Activated naive CD8-positive, alpha-beta T cell treated with anti-CD3 and anti-CD28 coated beads for 36 hours (primary cell): ENCODE data around the gene PCSK7. TPM values are rescaled to one million over a fixed set of nuclear protein-coding genes. Genes with fewer than 3 reads are reported as not detected.
"Not testable (repeated sequence)": the region's sequence is repeated elsewhere in the genome, so short reads cannot be mapped to it uniquely, and the experiment has no call there.

Experiments used
- DNase-seq: peaks from one replicate; pipeline ENCODE4 v3.0.0; 2021
- H3K27ac Mint-ChIP-seq: one replicate; pipeline ENCODE4 v1.8.0; 2022; ENCODE audit warnings: mild to moderate bottlenecking, moderate library complexity, mixed read lengths
- H3K27me3 Mint-ChIP-seq: one replicate; pipeline ENCODE4 v1.8.0; 2022; ENCODE audit warnings: mild to moderate bottlenecking, mixed read lengths
- H3K36me3 Mint-ChIP-seq: one replicate; pipeline ENCODE4 v1.8.0; 2021; ENCODE audit warnings: mild to moderate bottlenecking, mixed read lengths
- H3K4me1 Mint-ChIP-seq: one replicate; pipeline ENCODE4 v1.8.0; 2021; ENCODE audit warnings: mixed read lengths
- H3K4me3 Mint-ChIP-seq: one replicate; pipeline ENCODE4 v1.8.0; 2022; ENCODE audit warnings: mild to moderate bottlenecking, moderate library complexity, mixed read lengths
- H3K9me3 Mint-ChIP-seq: one replicate; pipeline ENCODE4 v1.8.0; 2022; ENCODE audit warnings: mixed read lengths
- total RNA-seq, 2 experiments: library from RNA; stranded (reverse); gene quantifications; one replicate each; pipeline ENCODE4 v1.2.3, GENCODE V29; 2021

The PCSK7 gene
- total RNA-seq, 2 experiments from 2014 or later: 85.0 to 85.9 TPM

DNA sequence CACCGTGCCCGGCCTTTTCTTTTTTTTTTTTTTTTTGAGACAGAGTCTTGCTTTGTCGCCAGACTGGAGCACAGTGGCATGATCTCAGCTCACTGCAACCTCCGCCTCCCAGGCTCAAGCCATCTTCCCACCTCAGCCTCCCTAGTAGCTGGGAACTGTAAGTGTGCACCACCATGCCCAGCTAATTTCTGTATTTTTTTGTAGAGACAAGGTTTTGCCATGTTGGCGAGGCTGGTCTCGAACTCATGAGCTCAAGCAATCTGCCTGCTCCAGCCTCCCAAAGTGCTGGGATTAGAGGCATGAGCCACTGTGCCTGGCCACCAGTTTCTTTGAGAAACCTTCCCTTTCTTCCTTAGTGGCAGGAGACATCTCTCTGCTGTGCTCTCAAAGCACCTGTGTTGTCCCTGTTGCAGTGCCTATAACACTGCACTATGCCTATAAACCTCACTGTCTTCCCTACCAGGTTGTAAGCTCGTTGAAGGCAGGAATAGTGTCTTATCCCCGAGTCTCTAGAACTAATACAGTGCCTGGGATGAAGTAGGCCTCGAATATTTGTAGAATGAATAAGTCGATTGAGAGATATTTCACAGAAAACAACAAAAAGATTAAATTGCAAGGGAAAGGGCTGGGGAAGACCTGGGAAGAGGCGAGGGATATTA is 19.0 kb downstream of the PCSK7 start:
- H3K9me3 Mint-ChIP-seq: no peaks in the 10 kb centered on the region
- DNase-seq: no peak
- H3K4me3 Mint-ChIP-seq: no peak overlapping the region
- peaks cover 25% of the 10 kb centered on the region for H3K36me3 Mint-ChIP-seq
- H3K27ac Mint-ChIP-seq: no peak overlapping the region
- H3K27me3 Mint-ChIP-seq: no peaks in the 10 kb centered on the region
- H3K4me1 Mint-ChIP-seq: no peaks in the 10 kb centered on the region

- H3K4me3 Mint-ChIP-seq: no peak overlapping the region
- H3K27ac Mint-ChIP-seq: no peak overlapping the region
- H3K4me1 Mint-ChIP-seq: no peaks in the 10 kb centered on the region
- H3K36me3 Mint-ChIP-seq: peaks cover 23% of the 10 kb centered on the region
- H3K27me3 Mint-ChIP-seq: no peaks in the 10 kb centered on the region
- no peaks in the 10 kb centered on the region for H3K9me3 Mint-ChIP-seq
- DNase-seq: no peak
Measured at GRCh38 chr11:117210620-117211019, 21.3 kb downstream of the PCSK7 start.

- not testable (repeated sequence) for H3K9me3 Mint-ChIP-seq
Measured at GRCh38 chr11:117209351-117210125, 22.3 kb downstream of the PCSK7 start.

GRCh38 chr11:117208710-117209109 is 23.2 kb downstream of the PCSK7 start:
- not testable (repeated sequence) for H3K9me3 Mint-ChIP-seq, DNase-seq, H3K27ac Mint-ChIP-seq, H3K4me1 Mint-ChIP-seq, H3K27me3 Mint-ChIP-seq, H3K4me3 Mint-ChIP-seq
- peaks cover 18% of the 10 kb centered on the region for H3K36me3 Mint-ChIP-seq

More at GRCh38 chr11:117209351-117210125, 22.3 kb downstream of the PCSK7 start:
- H3K4me3 Mint-ChIP-seq, H3K4me1 Mint-ChIP-seq, H3K27ac Mint-ChIP-seq, H3K27me3 Mint-ChIP-seq, DNase-seq: not testable (repeated sequence)
- H3K36me3 Mint-ChIP-seq: peaks cover 23% of the 10 kb centered on the region

DNA sequence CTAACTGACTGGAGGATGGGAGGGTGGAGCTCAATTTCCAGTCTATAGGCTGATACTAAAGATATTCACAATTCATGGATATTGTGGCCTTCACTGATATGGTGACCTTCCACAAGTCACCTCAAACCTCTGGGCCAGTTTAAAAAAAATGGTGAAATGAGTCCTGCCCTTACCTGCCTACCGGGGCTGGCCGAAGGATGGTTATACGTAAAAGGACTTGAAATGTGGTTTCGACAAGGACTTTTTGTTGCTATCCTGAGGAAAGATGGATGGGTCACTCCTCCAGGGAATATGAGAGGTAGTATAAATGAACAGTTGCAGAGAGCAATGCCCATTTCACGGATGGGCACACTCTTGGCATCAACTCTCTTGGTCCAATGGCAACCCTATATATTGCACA is 24.4 kb downstream of the PCSK7 start:
- not testable (repeated sequence) for H3K27me3 Mint-ChIP-seq, DNase-seq, H3K4me3 Mint-ChIP-seq, H3K9me3 Mint-ChIP-seq, H3K4me1 Mint-ChIP-seq, H3K27ac Mint-ChIP-seq
- peaks cover 12% of the 10 kb centered on the region for H3K36me3 Mint-ChIP-seq

- not testable (repeated sequence) for DNase-seq, H3K4me3 Mint-ChIP-seq, H3K27me3 Mint-ChIP-seq, H3K9me3 Mint-ChIP-seq, H3K4me1 Mint-ChIP-seq, H3K27ac Mint-ChIP-seq
- H3K36me3 Mint-ChIP-seq: peaks cover 12% of the 10 kb centered on the region
Measured at GRCh38 chr11:117206859-117207258, 25.0 kb downstream of the PCSK7 start.

DNA sequence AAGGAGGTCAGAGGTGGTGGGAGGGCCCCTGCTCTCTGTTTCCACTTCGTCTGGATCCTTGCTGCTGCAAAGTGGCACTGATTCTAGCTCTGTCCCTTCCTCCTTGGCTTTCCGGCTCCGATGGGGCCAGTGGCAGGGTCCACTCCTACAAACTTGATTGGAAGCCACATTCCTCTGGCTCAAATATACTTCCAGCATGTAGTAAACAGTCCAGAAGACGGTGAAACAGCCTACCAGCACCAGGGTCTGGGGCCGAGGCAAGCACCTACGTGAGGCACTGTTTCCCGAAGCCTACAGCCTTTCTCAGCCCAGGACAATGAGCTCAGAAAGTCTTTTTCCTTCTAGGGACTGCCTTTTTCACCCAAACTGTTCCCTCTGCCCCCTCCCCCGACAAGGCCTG is 25.8 kb downstream of the PCSK7 start:
- H3K4me3 Mint-ChIP-seq, H3K9me3 Mint-ChIP-seq, H3K36me3 Mint-ChIP-seq, H3K27me3 Mint-ChIP-seq, H3K27ac Mint-ChIP-seq, DNase-seq, H3K4me1 Mint-ChIP-seq: not testable (repeated sequence)

GRCh38 chr11:117205211-117205818 is 26.6 kb downstream of the PCSK7 start:
- no peak for DNase-seq
- H3K27me3 Mint-ChIP-seq: no peaks in the 10 kb centered on the region
- peaks cover 2% of the 10 kb centered on the region for H3K4me1 Mint-ChIP-seq
- peaks cover 9% of the 10 kb centered on the region for H3K36me3 Mint-ChIP-seq
- no peak overlapping the region for H3K27ac Mint-ChIP-seq
- no peak overlapping the region for H3K4me3 Mint-ChIP-seq
- H3K9me3 Mint-ChIP-seq: no peaks in the 10 kb centered on the region

DNA sequence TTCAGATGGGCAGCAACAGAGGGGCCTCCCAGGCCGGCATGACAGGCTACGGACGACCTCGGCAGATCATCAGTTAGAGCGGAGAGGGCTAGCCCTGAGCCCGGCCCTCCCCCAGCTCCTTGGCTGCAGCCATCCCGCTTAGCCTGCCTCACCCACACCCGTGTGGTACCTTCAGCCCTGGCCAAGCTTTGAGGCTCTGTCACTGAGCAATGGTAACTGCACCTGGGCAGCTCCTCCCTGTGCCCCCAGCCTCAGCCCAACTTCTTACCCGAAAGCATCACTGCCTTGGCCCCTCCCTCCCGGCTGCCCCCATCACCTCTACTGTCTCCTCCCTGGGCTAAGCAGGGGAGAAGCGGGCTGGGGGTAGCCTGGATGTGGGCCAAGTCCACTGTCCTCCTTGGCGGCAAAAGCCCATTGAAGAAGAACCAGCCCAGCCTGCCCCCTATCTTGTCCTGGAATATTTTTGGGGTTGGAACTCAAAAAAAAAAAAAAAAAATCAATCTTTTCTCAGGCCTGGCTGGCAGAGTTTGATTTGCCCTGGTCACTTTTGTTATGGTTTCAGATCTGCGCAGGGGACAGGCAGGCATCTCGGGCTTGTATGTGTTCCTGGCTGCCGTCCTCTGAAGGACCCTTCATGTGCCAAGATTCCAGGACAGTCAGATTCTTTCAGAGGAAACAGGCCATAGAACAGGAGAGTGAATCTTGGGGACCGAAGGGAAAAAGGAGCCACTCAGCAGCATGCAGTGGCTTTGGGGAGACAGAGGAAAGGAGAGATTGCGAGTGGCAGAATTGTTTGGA is 27.4 kb downstream of the PCSK7 start:
- Mint-ChIP-seq H3K4me1 (peaks cover 2% of the 10 kb centered on the region), H3K36me3 (peaks cover 5% of the 10 kb centered on the region), H3K9me3 (no peaks in the 10 kb centered on the region), H3K27me3 (no peaks in the 10 kb centered on the region), H3K4me3 (no peak overlapping the region), H3K27ac (no peak overlapping the region)
- no peak for DNase-seq

DNA sequence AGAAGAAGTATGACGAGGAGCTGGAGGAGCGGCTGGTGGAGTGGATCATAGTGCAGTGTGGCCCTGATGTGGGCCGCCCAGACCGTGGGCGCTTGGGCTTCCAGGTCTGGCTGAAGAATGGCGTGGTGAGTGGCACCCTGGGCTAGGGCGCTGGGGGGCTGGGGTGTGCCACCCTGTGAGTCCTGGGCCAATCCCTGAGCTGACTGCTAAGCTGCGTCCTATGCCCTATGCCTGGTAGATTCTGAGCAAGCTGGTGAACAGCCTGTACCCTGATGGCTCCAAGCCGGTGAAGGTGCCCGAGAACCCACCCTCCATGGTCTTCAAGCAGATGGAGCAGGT is 28.8 kb downstream of the PCSK7 start:
- no peaks in the 10 kb centered on the region for H3K9me3 Mint-ChIP-seq
- H3K4me1 Mint-ChIP-seq: peaks cover 2% of the 10 kb centered on the region
- H3K27ac Mint-ChIP-seq: no peak overlapping the region
- H3K27me3 Mint-ChIP-seq: no peaks in the 10 kb centered on the region
- no peak for DNase-seq
- no peak overlapping the region for H3K4me3 Mint-ChIP-seq
- H3K36me3 Mint-ChIP-seq: peaks cover 5% of the 10 kb centered on the region

DNA sequence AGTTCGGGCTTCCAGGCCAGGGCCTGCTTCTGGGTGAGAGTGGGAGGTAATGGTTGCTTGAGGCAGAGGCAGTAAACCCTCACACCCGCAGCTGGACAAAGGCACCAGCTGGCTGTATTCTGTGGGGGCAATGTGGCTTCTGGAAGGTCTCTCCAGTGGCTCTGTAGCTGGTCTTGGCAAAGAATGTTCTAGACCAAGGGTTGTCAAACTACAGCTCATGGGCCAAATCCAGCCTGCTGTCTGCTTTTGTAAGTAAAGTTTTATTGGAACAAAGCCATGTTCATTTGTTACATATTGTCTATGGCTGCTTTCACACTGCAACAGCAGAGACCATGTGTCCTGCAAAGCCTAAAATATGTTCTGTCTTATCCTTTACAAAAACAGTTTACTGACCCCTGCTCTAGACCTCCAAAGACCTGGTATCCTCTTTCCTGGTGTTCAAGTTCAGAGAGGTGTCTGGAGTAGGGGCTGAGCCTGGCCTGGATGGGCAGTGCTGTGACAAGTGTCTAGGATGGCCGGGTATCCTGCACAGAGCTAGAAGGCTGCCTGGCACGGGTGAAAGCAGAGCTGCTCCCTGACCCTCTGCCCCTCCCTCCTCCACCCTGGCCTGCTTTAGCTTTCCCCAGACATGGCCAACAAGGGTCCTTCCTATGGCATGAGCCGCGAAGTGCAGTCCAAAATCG is 29.3 kb downstream of the PCSK7 start:
- H3K4me3 Mint-ChIP-seq: no peak overlapping the region
- H3K9me3 Mint-ChIP-seq: no peaks in the 10 kb centered on the region
- H3K4me1 Mint-ChIP-seq: peaks cover 2% of the 10 kb centered on the region
- no peaks in the 10 kb centered on the region for H3K27me3 Mint-ChIP-seq
- no peak overlapping the region for H3K27ac Mint-ChIP-seq
- H3K36me3 Mint-ChIP-seq: peaks cover 5% of the 10 kb centered on the region
- DNase-seq: no peak

DNA sequence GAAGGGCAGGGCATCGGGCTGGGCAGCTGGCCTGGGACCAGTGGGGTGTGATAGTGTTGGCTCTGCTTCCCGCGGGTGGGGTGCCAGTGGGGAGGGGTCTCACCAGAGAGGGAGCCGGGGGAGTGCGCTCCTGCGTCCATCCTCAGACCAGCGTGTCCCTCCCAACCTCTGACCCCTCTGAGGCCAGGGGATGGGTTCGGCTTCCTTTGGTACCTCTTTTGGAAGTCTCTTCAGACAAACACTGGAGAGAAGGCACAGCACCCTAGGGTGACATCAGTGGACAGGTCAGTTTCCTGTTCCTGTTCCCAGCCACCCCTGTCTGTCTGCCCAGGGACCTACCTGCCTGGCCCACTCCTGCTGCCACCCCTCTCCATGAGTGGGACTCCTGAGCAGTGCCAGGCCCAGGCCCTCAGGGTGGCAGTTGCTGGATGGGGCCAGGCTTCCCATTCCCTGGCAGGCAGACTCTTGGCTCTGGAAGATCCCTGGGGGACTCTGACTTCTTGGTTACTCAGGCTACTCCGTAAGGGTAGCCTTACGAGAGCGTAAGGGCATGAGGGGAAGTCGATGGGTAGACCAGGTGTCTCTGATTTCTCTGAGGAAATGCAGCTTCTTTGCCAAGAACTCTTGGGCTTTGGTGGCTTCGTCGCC is 30.1 kb downstream of the PCSK7 start:
- Mint-ChIP-seq H3K27ac (no peak overlapping the region), H3K4me1 (peaks cover 2% of the 10 kb centered on the region), H3K27me3 (no peaks in the 10 kb centered on the region), H3K36me3 (peaks cover 5% of the 10 kb centered on the region), H3K4me3 (no peak overlapping the region), H3K9me3 (no peaks in the 10 kb centered on the region)
- DNase-seq: no peak

GRCh38 chr11:117200813-117201657 is 30.8 kb downstream of the PCSK7 start:
- Mint-ChIP-seq H3K36me3 (peaks cover 5% of the 10 kb centered on the region), H3K27me3 (no peaks in the 10 kb centered on the region), H3K27ac (no peak overlapping the region), H3K4me1 (peaks cover 2% of the 10 kb centered on the region), H3K9me3 (no peaks in the 10 kb centered on the region), H3K4me3 (no peak overlapping the region)
- no peak for DNase-seq
